ENCODE measurements around the gene STPG4. TPM values are rescaled to one million over a fixed set of nuclear protein-coding genes. Genes with fewer than 3 reads are reported as not detected.

The STPG4 gene
- total RNA-seq, 1 donor from 2014 or later, result 0.56 TPM

DNA sequence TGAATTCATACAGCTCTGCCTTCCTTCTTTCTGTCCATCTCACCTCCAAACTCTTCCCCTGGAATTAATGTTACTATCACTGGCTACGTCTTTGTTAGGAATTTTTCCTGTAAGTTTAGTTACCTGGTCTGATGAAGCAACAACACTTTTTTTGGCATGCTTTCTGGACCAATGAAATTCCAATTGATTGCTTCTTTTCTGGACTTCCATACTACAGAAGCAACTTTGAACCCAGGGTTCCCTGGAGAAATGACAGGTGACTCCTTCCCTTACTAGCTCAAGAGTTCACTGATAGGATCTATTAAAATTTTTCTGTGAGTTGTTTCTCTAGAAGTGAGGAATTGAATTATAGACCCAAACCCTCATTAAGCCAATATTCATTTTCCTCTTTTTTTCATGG lies 41.4 kb upstream of the STPG4 start:
- H3K27ac Mint-ChIP-seq (ENCODE audit: unreplicated experiment), result peak overlapping the region; percentile 7
- TF ChIP-seq, protein P1, sequence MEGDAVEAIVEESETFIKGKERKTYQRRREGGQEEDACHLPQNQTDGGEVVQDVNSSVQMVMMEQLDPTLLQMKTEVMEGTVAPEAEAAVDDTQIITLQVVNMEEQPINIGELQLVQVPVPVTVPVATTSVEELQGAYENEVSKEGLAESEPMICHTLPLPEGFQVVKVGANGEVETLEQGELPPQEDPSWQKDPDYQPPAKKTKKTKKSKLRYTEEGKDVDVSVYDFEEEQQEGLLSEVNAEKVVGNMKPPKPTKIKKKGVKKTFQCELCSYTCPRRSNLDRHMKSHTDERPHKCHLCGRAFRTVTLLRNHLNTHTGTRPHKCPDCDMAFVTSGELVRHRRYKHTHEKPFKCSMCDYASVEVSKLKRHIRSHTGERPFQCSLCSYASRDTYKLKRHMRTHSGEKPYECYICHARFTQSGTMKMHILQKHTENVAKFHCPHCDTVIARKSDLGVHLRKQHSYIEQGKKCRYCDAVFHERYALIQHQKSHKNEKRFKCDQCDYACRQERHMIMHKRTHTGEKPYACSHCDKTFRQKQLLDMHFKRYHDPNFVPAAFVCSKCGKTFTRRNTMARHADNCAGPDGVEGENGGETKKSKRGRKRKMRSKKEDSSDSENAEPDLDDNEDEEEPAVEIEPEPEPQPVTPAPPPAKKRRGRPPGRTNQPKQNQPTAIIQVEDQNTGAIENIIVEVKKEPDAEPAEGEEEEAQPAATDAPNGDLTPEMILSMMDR (IDR thresholded peaks at IDR 0.05), result no peak
- no peaks in the 10 kb centered on the region for H3K27me3 Mint-ChIP-seq (ENCODE audit: unreplicated experiment)
- no peak overlapping the region for H3K4me3 Mint-ChIP-seq (ENCODE audit: unreplicated experiment)
- H3K36me3 Mint-ChIP-seq (ENCODE audit: unreplicated experiment), result no peaks in the 10 kb centered on the region
- DNase-seq (ENCODE audit: extremely low spot score, unreplicated experiment), result no peak
- peaks cover 81% of the 10 kb centered on the region for H3K4me1 Mint-ChIP-seq (ENCODE audit: unreplicated experiment)
- H3K9me3 Mint-ChIP-seq (ENCODE audit: unreplicated experiment), result no peaks in the 10 kb centered on the region

DNA sequence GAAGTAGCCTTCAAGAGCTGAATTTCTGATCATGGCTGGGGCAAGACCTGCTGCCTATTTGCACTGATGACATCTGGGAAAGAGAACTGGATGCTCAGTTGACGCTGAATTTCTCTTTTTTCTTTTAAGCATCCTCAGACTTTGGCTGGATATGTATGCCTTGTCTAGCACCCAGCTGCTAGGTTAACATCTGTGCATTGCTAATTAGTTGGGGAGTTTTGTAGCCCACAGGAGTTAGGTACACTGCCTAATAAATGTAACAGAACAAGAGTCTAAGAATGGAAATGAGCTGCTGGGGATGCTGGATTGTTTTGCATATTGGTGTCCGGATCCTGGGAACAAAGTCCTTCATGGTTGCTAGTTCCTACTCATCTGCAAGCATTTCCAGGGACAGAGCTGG lies 40.9 kb upstream of the STPG4 start:
- peak; percentile 10 for DNase-seq (ENCODE audit: extremely low spot score, unreplicated experiment)
- Mint-ChIP-seq H3K4me3 (ENCODE audit: unreplicated experiment) (no peak overlapping the region), H3K36me3 (ENCODE audit: unreplicated experiment) (no peaks in the 10 kb centered on the region), H3K9me3 (ENCODE audit: unreplicated experiment) (no peaks in the 10 kb centered on the region), H3K4me1 (ENCODE audit: unreplicated experiment) (peaks cover 81% of the 10 kb centered on the region), H3K27me3 (ENCODE audit: unreplicated experiment) (no peaks in the 10 kb centered on the region), H3K27ac (ENCODE audit: unreplicated experiment) (no peak overlapping the region)
- TF ChIP-seq, protein P1 (IDR thresholded peaks at IDR 0.05), result no peak

- H3K4me3 Mint-ChIP-seq (ENCODE audit: unreplicated experiment), result no peak overlapping the region
- no peaks in the 10 kb centered on the region for H3K9me3 Mint-ChIP-seq (ENCODE audit: unreplicated experiment)
- H3K27me3 Mint-ChIP-seq (ENCODE audit: unreplicated experiment), result no peaks in the 10 kb centered on the region
- H3K27ac Mint-ChIP-seq (ENCODE audit: unreplicated experiment), result no peak overlapping the region
- TF ChIP-seq, protein P1 (IDR thresholded peaks at IDR 0.05), result no peak
- H3K36me3 Mint-ChIP-seq (ENCODE audit: unreplicated experiment), result no peaks in the 10 kb centered on the region
- peak; percentile 10 for DNase-seq (ENCODE audit: extremely low spot score, unreplicated experiment)
- peaks cover 83% of the 10 kb centered on the region for H3K4me1 Mint-ChIP-seq (ENCODE audit: unreplicated experiment)
Measured at GRCh38 chr2:47195148-47195547, 40.0 kb upstream of the STPG4 start.

- Mint-ChIP-seq H3K27me3 (ENCODE audit: unreplicated experiment) (no peaks in the 10 kb centered on the region), H3K4me3 (ENCODE audit: unreplicated experiment) (no peak overlapping the region), H3K9me3 (ENCODE audit: unreplicated experiment) (no peaks in the 10 kb centered on the region), H3K4me1 (ENCODE audit: unreplicated experiment) (peaks cover 85% of the 10 kb centered on the region), H3K27ac (ENCODE audit: unreplicated experiment) (peak overlapping the region; percentile 91), H3K36me3 (ENCODE audit: unreplicated experiment) (no peaks in the 10 kb centered on the region)
- no peak for DNase-seq (ENCODE audit: extremely low spot score, unreplicated experiment)
- TF ChIP-seq, protein P1 (IDR thresholded peaks at IDR 0.05), result no peak
Measured at GRCh38 chr2:47194410-47194809, 39.3 kb upstream of the STPG4 start.

DNA sequence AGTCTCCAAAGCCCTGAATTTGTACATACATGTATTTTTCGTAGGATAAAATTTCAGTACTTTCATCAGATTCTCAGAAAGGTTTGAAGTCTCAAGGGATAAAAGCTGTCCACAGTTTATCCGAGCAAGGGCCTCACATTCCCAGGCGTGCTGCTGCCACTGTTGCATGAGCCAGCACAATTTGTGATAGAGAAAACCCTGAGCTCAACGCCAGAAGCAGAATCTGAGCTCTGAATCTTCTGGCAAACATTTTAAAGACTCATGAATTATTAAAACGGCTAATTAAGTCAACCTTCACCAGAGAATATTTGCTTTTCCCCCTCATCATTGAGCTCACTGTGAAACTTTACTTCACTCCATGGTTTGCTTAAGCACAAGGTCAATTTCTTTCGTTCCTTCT lies 38.5 kb upstream of the STPG4 start:
- no peaks in the 10 kb centered on the region for H3K9me3 Mint-ChIP-seq (ENCODE audit: unreplicated experiment)
- H3K4me3 Mint-ChIP-seq (ENCODE audit: unreplicated experiment), result no peak overlapping the region
- TF ChIP-seq, protein P1 (IDR thresholded peaks at IDR 0.05), result no peak
- no peaks in the 10 kb centered on the region for H3K27me3 Mint-ChIP-seq (ENCODE audit: unreplicated experiment)
- peaks cover 84% of the 10 kb centered on the region for H3K4me1 Mint-ChIP-seq (ENCODE audit: unreplicated experiment)
- peak; percentile 11 for DNase-seq (ENCODE audit: extremely low spot score, unreplicated experiment)
- H3K27ac Mint-ChIP-seq (ENCODE audit: unreplicated experiment), result peak overlapping the region; percentile 91
- H3K36me3 Mint-ChIP-seq (ENCODE audit: unreplicated experiment), result no peaks in the 10 kb centered on the region
